ENCODE measurements around the gene BROX.
"Not testable (repeated sequence)": the region's sequence is repeated elsewhere in the genome, so short reads cannot be mapped to it uniquely, and the experiment has no call there.

BROX gene

GRCh38 chr1:222712253-222713090 is at the start of gene BROX, which contains the start of gene AIDA:
TSS of gene BROX (plus strand) at chr1:222712564. CDS start at chr1:222715700, 3,136 bp downstream.
TSS of gene AIDA (minus strand) at chr1:222712491. CDS start at chr1:222712317, 174 bp downstream.
- in situ Hi-C loops (cut with MboI; ENCODE audit: low sequenced_read_pairs): no loop called here

GRCh38 chr1:222663431-222663934 is 48.9 kb upstream of the BROX start:
- in situ Hi-C loops (cut with MboI; ENCODE audit: low sequenced_read_pairs): no loop called here

- in situ Hi-C loops (cut with MboI; ENCODE audit: low sequenced_read_pairs): no loop called here
Measured at GRCh38 chr1:222665964-222666363, 46.4 kb upstream of the BROX start.

GRCh38 chr1:222668184-222668583 is 44.2 kb upstream of the BROX start:
- in situ Hi-C loops (cut with MboI; ENCODE audit: low sequenced_read_pairs): not testable (repeated sequence)

- in situ Hi-C loops (cut with MboI; ENCODE audit: low sequenced_read_pairs): not testable (repeated sequence)
Measured at GRCh38 chr1:222669107-222669506, 43.3 kb upstream of the BROX start.

GRCh38 chr1:222670110-222670509 is 42.3 kb upstream of the BROX start:
- in situ Hi-C loops (cut with MboI; ENCODE audit: low sequenced_read_pairs): no loop called here

- in situ Hi-C loops (cut with MboI; ENCODE audit: low sequenced_read_pairs): no loop called here
Measured at GRCh38 chr1:222680080-222680479, 32.3 kb upstream of the BROX start.

GRCh38 chr1:222691016-222691415 is 21.3 kb upstream of the BROX start:
- in situ Hi-C loops (cut with MboI; ENCODE audit: low sequenced_read_pairs): no loop called here

GRCh38 chr1:222694927-222695326 is 17.4 kb upstream of the BROX start:
- in situ Hi-C loops (cut with MboI; ENCODE audit: low sequenced_read_pairs): no loop called here

- in situ Hi-C loops (cut with MboI; ENCODE audit: low sequenced_read_pairs): no loop called here
Measured at GRCh38 chr1:222696741-222697140, 15.6 kb upstream of the BROX start.

GRCh38 chr1:222697203-222697602 is 15.2 kb upstream of the BROX start:
- in situ Hi-C loops (cut with MboI; ENCODE audit: low sequenced_read_pairs): no loop called here

- in situ Hi-C loops (cut with MboI; ENCODE audit: low sequenced_read_pairs): no loop called here
Measured at GRCh38 chr1:222697826-222698225, 14.5 kb upstream of the BROX start.

GRCh38 chr1:222702210-222702609 is 10.2 kb upstream of the BROX start:
- in situ Hi-C loops (cut with MboI; ENCODE audit: low sequenced_read_pairs): no loop called here

GRCh38 chr1:222704260-222704659 is 8.1 kb upstream of the BROX start:
- in situ Hi-C loops (cut with MboI; ENCODE audit: low sequenced_read_pairs): no loop called here

- in situ Hi-C loops (cut with MboI; ENCODE audit: low sequenced_read_pairs): no loop called here
Measured at GRCh38 chr1:222706815-222707214, 5.5 kb upstream of the BROX start.

- in situ Hi-C loops (cut with MboI; ENCODE audit: low sequenced_read_pairs): no loop called here
Measured at GRCh38 chr1:222709700-222710153, 2.6 kb upstream of the BROX start.

- in situ Hi-C loops (cut with MboI; ENCODE audit: low sequenced_read_pairs): no loop called here
Measured at GRCh38 chr1:222711319-222712252, 778 bp upstream of the BROX start.

- in situ Hi-C loops (cut with MboI; ENCODE audit: low sequenced_read_pairs): no loop called here
Measured at GRCh38 chr1:222713091-222713961, 962 bp downstream of the BROX start.

- in situ Hi-C loops (cut with MboI; ENCODE audit: low sequenced_read_pairs): no loop called here
Measured at GRCh38 chr1:222716393-222716792, 4.0 kb downstream of the BROX start.

- in situ Hi-C loops (cut with MboI; ENCODE audit: low sequenced_read_pairs): no loop called here
Measured at GRCh38 chr1:222728746-222729145, 16.4 kb downstream of the BROX start.

Data from hTERT RPE-1 (cell line).